Tibial nerve (tissue), 4 donors: ENCODE results near the gene ZNF691. TPM values are rescaled to one million over a fixed set of nuclear protein-coding genes. Genes with fewer than 3 reads are reported as not detected.

Source experiments
- DNase-seq, 2 donors: peaks; one replicate each; pipeline ENCODE4 v3.0.0-alpha.2; 2019; ENCODE audit warnings: low spot score in 2 of 2
- H3K27ac ChIP-seq, 4 donors: fragments of 200-600 bp; sonication (generic) in 3 of 4; one replicate each; pipeline ENCODE4 v1.5.1; 2017 to 2019; ENCODE audit warnings: mild to moderate bottlenecking in 1 of 4
- H3K27me3 ChIP-seq, 2 donors: fragments of 200-600 bp; sonication (generic) in 1 of 2; one replicate each; pipeline versions ENCODE4 v1.5.1 to v1.6.0; 2017 to 2019
- H3K36me3 ChIP-seq, 3 donors: fragments of 200-600 bp; sonication (generic); one replicate each; pipeline ENCODE4 v1.5.1; 2018 to 2019
- H3K4me1 ChIP-seq, 4 donors: fragments of 200-600 bp; sonication (generic) in 3 of 4; one replicate each; pipeline ENCODE4 v1.5.1; 2017 to 2019
- H3K4me3 ChIP-seq, 4 donors: fragments of 200-600 bp; sonication (generic) in 3 of 4; one replicate each; pipeline ENCODE4 v1.5.1; 2017 to 2019; ENCODE audit warnings: mild to moderate bottlenecking in 1 of 4, moderate library complexity in 1 of 4
- H3K9me3 ChIP-seq, 4 donors: fragments of 200-600 bp; sonication (generic) in 3 of 4; one replicate each; pipeline ENCODE4 v1.5.1; 2017 to 2019
- EP300 ChIP-seq, 2 donors: sonication (generic); formaldehyde crosslinking; IDR thresholded peaks; one replicate each; pipeline ENCODE4 v1.6.1; 2017; ENCODE audit warnings: antibody characterized with exemption in 2 of 2, mild to moderate bottlenecking in 1 of 2
- POLR2A ChIP-seq, 2 donors: fragments of 450-650 bp; IDR thresholded peaks; one replicate each; pipeline ENCODE4 v1.6.1; 2017; ENCODE audit warnings: antibody characterized with exemption in 2 of 2, mild to moderate bottlenecking in 2 of 2, moderate library complexity in 2 of 2
- WGBS, 2 donors: methylation state at CpG; one replicate each; pipeline ENCODE4 v1.1.5; 2018; 5-methylcytosine and 5-hydroxymethylcytosine counted together
- total RNA-seq, 4 donors: library from RNA; depleted of rRNA; stranded (reverse); fragments of >200 nt; gene quantifications; one replicate each; pipeline ENCODE4 v1.1.0, GENCODE V29; 2016
- TF ChIP-seq, protein P1 (sequence below), 5 experiments: fragments of 200-600 bp in 3 of 5; fragments of 450-650 bp in 2 of 5; sonication (generic) in 3 of 5; IDR thresholded peaks; one replicate each; pipeline ENCODE4 v1.5.1; 2016 to 2019; ENCODE audit warnings: antibody characterized with exemption in 5 of 5, mild to moderate bottlenecking in 3 of 5, moderate library complexity in 2 of 5

ZNF691 gene
- total RNA-seq, 4 donors from 2014 or later, result 14.1 to 20.5 (median 16.9) TPM

DNA sequence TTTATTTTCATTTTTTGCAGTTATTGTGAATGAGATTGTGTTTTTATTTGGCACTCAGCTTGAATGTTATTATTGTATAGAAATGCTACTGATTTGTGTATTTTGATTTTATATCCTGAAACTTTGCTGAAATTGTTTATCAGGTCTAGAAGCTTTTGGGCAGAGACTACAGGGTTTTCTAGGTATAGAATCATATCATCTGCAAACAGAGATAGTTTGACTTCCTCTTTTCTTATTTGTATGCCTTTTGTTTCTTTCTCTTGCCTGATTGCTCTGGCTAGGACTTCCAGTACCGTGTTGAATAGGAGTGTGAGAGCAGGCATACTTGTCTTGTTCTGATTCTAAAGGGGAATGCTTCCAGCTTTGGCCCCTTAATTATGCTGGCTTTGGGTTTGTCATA is 27.3 kb downstream of the ZNF691 start:
- no peak for DNase-seq
- no peak overlapping the region for H3K27ac ChIP-seq
- WGBS, 2 donors, result 66 to 83% methylated on average over 1 of the region's 1 CpG
- TF ChIP-seq, protein P1, sequence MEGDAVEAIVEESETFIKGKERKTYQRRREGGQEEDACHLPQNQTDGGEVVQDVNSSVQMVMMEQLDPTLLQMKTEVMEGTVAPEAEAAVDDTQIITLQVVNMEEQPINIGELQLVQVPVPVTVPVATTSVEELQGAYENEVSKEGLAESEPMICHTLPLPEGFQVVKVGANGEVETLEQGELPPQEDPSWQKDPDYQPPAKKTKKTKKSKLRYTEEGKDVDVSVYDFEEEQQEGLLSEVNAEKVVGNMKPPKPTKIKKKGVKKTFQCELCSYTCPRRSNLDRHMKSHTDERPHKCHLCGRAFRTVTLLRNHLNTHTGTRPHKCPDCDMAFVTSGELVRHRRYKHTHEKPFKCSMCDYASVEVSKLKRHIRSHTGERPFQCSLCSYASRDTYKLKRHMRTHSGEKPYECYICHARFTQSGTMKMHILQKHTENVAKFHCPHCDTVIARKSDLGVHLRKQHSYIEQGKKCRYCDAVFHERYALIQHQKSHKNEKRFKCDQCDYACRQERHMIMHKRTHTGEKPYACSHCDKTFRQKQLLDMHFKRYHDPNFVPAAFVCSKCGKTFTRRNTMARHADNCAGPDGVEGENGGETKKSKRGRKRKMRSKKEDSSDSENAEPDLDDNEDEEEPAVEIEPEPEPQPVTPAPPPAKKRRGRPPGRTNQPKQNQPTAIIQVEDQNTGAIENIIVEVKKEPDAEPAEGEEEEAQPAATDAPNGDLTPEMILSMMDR (IDR thresholded peaks at IDR 0.05), result no peak
- TF ChIP-seq POLR2A (IDR thresholded peaks at IDR 0.05), result no peak
- no peak for TF ChIP-seq EP300 (IDR thresholded peaks at IDR 0.05)
- no peaks in the 10 kb centered on the region for H3K27me3 ChIP-seq
- no peak overlapping the region for H3K4me3 ChIP-seq
- no peaks in the 10 kb centered on the region for H3K4me1 ChIP-seq
- no peaks in the 10 kb centered on the region for H3K36me3 ChIP-seq
- H3K9me3 ChIP-seq, result peaks cover 0 to 18% (median 3%) of the 10 kb centered on the region in 4 donors

DNA sequence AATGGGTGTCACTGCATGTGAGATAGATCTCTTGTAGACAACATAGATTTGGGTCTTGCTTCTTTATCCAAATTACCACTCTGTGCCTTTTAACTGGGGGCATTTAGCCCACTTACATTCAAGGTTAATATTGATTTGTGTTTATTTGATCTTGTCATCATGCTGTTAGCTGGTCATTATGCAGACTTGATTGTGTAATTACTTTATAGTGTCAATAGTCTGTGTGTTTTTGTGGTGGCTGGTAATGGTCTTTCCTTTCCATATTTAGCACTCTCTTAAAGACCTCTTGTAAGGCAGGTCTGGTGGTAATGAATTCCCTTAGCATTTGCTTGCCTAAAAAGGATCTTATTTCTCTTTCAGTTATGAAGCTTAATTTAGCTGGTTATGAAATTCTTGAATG is 29.6 kb downstream of the ZNF691 start:
- TF ChIP-seq POLR2A (IDR thresholded peaks at IDR 0.05) (no peak), EP300 (IDR thresholded peaks at IDR 0.05) (no peak)
- TF ChIP-seq, protein P1 (IDR thresholded peaks at IDR 0.05), result no peak

DNA sequence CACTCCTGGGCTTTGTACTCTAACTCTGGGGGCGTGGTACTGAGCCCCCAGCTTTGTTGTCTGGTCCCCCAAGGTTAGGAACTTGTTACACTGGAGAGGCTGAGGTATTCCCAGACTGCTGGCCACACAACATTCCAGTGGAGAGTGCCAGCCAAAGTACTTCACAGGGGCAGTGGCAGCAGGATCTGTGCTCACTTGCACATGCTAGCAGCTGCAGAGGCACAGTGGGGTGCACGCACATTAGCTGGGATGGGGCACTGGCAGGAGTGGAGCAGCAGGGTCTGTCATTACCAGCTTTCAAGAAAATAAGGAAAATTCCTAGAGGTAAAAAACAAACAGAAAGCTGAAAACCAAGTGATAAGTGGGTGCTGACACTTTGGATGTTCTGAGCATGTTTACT is 31.0 kb downstream of the ZNF691 start:
- no peak for TF ChIP-seq EP300 (IDR thresholded peaks at IDR 0.05)
- TF ChIP-seq, protein P1 (IDR thresholded peaks at IDR 0.05), result no peak
- no peak for TF ChIP-seq POLR2A (IDR thresholded peaks at IDR 0.05)
- Histone ChIP-seq H3K27me3 (no peaks in the 10 kb centered on the region), H3K36me3 (no peaks in the 10 kb centered on the region), H3K4me3 (no peak overlapping the region), H3K27ac (no peak overlapping the region), H3K4me1 (no peaks in the 10 kb centered on the region), H3K9me3 (peaks cover 0 to 18% (median 3%) of the 10 kb centered on the region in 4 donors)
- no peak for DNase-seq
- WGBS, 2 donors, result 63 to 69% methylated on average over 2 of the region's 2 CpGs

More for the DNA sequence above, 29.6 kb downstream of the ZNF691 start:
- H3K9me3 ChIP-seq, result peaks cover 0 to 18% (median 3%) of the 10 kb centered on the region in 4 donors
- DNase-seq, result no peak
- no peaks in the 10 kb centered on the region for H3K27me3 ChIP-seq
- H3K4me3 ChIP-seq, result no peak overlapping the region
- no peaks in the 10 kb centered on the region for H3K36me3 ChIP-seq
- no peak overlapping the region for H3K27ac ChIP-seq
- H3K4me1 ChIP-seq, result no peaks in the 10 kb centered on the region

DNA sequence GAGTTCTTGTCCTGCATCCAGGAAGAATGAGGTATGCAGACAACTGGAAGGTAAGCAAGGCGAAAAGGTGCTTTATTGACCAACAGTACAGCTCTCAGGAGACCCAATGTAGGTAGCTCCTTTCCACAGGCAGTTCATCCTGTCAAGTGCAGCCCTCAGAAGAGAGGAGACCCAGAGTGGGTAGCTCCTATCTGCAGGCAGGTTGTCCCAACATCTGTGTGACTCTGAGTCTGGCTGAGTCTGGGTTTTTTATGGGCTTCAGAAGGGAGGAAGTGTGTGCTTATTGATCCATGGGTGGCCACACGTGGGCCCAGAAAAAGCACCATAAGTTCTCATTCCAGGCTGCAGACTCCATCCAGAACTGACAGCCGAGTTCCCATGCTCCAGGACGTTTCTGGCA is 34.0 kb downstream of the ZNF691 start:
- H3K27me3 ChIP-seq, result no peaks in the 10 kb centered on the region
- no peak overlapping the region for H3K4me3 ChIP-seq

DNA sequence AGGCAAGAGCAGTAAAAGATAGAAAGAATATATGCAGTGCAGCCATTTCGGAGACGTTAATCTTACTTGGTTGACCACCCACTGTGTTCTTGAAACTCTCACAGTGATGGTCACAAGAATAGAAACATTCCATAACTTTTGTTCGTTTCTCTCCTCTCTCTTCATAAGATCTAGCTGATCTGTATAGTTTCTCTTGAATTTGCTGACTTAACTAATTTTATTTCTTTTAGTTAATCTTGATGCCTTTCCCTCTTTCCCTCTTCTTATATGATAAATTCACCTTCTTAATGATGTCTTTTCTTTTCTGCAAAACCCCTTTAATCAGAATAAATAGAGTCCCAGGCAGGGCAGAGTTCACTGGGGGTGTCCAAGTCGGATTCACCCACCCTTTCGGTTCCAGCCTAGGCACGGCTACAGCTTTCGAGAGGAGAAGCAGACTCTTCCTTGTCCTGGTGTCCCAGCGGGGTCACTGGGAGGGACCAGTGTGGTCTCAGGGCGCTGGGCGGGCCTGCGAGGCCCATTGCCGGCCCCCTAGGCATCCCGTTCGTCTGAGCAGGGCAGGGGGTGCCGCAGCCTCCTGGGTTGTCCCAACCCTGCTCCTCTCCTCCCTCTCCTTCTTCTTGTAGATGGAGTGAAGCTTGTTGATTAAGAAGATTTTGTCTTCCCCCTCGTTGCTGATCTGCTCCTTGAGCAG is 39.8 kb downstream of the ZNF691 start:
- 70 to 78% methylated on average over 16 of the region's 16 CpGs for WGBS, 2 donors
- H3K36me3 ChIP-seq, result no peaks in the 10 kb centered on the region
- H3K4me3 ChIP-seq, result no peak overlapping the region
- H3K27me3 ChIP-seq, result no peaks in the 10 kb centered on the region
- no peaks in the 10 kb centered on the region for H3K4me1 ChIP-seq
- no peak for DNase-seq
- no peaks in the 10 kb centered on the region for H3K9me3 ChIP-seq
- no peak overlapping the region for H3K27ac ChIP-seq
- no peak for TF ChIP-seq EP300 (IDR thresholded peaks at IDR 0.05)
- TF ChIP-seq POLR2A (IDR thresholded peaks at IDR 0.05), result no peak
- TF ChIP-seq, protein P1 (IDR thresholded peaks at IDR 0.05), result no peak

More for the DNA sequence above, 34.0 kb downstream of the ZNF691 start:
- no peak overlapping the region for H3K27ac ChIP-seq
- no peaks in the 10 kb centered on the region for H3K36me3 ChIP-seq
- WGBS, 2 donors, result 77 to 79% methylated on average over 2 to 4 of the region's 4 CpGs
- TF ChIP-seq EP300 (IDR thresholded peaks at IDR 0.05), result no peak
- TF ChIP-seq POLR2A (IDR thresholded peaks at IDR 0.05), result no peak
- TF ChIP-seq, protein P1 (IDR thresholded peaks at IDR 0.05), result no peak
- DNase-seq, result no peak
- no peaks in the 10 kb centered on the region for H3K9me3 ChIP-seq
- H3K4me1 ChIP-seq, result no peaks in the 10 kb centered on the region
